Right lobe of liver (tissue), 6 donors: ENCODE data around the gene SHC3. TPM values are rescaled to one million over a fixed set of nuclear protein-coding genes. Genes with fewer than 3 reads are reported as not detected.

Experiments used
- ATAC-seq, 4 donors: fragments of 200-7000 bp; cut with Tn5 transposase; one replicate each; pipeline ENCODE4 v1.9.1; 2020; ENCODE audit warnings: mild to moderate bottlenecking in 4 of 4, moderate library complexity in 4 of 4
- DNase-seq, 3 donors: peaks; one replicate each; pipeline ENCODE4 v3.0.0-alpha.2; 2020
- H3K27ac ChIP-seq, 3 donors: fragments of 200-600 bp; one replicate each; pipeline ENCODE4 v1.8.0; 2022
- H3K27me3 ChIP-seq, 2 donors: fragments of 200-600 bp; one replicate each; pipeline ENCODE4 v1.8.0; 2022
- H3K36me3 ChIP-seq, 4 donors: fragments of 200-600 bp; sonication (generic) in 1 of 4; one replicate each; pipeline versions ENCODE4 v1.5.1 to v1.8.0; 2017 to 2022; ENCODE audit warnings: control low read depth in 1 of 4
- H3K4me1 ChIP-seq, 4 donors: fragments of 200-600 bp; sonication (generic) in 1 of 4; one replicate each; pipeline versions ENCODE4 v1.5.1 to v1.8.0; 2017 to 2022; ENCODE audit warnings: control low read depth in 1 of 4
- H3K4me3 ChIP-seq, 3 donors: fragments of 200-600 bp; one replicate each; pipeline ENCODE4 v1.8.0; 2022
- H3K9me3 ChIP-seq, 4 donors: fragments of 200-600 bp; sonication (generic) in 1 of 4; one replicate each; pipeline versions ENCODE4 v1.5.1 to v1.8.0; 2017 to 2022; ENCODE audit warnings: control low read depth in 1 of 4
- CTCF ChIP-seq, 4 donors: fragments of 200-600 bp in 3 of 4; fragments of 450-650 bp in 1 of 4; IDR thresholded peaks; one replicate each; pipeline versions ENCODE4 v1.5.1 to v1.8.0; 2016 to 2022; ENCODE audit warnings: antibody characterized with exemption in 4 of 4, mild to moderate bottlenecking in 2 of 4
- POLR2A ChIP-seq: fragments of 450-650 bp; IDR thresholded peaks from one replicate; pipeline ENCODE4 v1.6.1; 2017; ENCODE audit warnings: antibody characterized with exemption, mild to moderate bottlenecking
- WGBS: methylation state at CpG from one replicate; pipeline ENCODE4 v1.1.6; 2018; ENCODE audit warnings: low coverage, low lambda C conversion rate; ENCODE audit not compliant: insufficient coverage; ENCODE audit errors: missing lambda C conversion rate; 5-methylcytosine and 5-hydroxymethylcytosine counted together
- intact Hi-C, 2 donors: fragments of 100-400 bp; cut with DNase I; formaldehyde crosslinking; loops; one replicate each; pipeline versions ENCODE4 v1.11.2 to v1.14.1; 2022
- total RNA-seq, 6 experiments: library from RNA; depleted of rRNA in 2 of 6; stranded (reverse); fragments of >200 nt in 2 of 6; fragmentation: NEBNext Ultra II Directional in 3 of 6; extraction: Animal tissue kit (Norgen Biotek cat#: 25700) in 3 of 6; gene quantifications; one replicate each; pipeline versions ENCODE4 v1.1.0 to v1.2.4, GENCODE V29; 2016 to 2023
- donor health status: DM: no; HTN: yes; CAD: no.
- donor health status: DM: no; HTN: no; CAD: no.
- donor health status: DM: no; HTN: no; CAD: no.
- donor health status: DM: no; HTN: yes; CAD: no.
- donor health status: DM: no; HTN: yes; CAD: no.

The SHC3 gene
- total RNA-seq, 6 experiments from 2014 or later: 0.05 to 0.35 (median 0.17) TPM

- Histone ChIP-seq H3K36me3 (no peaks in the 10 kb centered on the region), H3K9me3 (no peaks in the 10 kb centered on the region), H3K27me3 (no peaks in the 10 kb centered on the region), H3K4me3 (no peak overlapping the region), H3K27ac (no peak overlapping the region), H3K4me1 (no peaks in the 10 kb centered on the region)
- WGBS: 51% methylated on average over 2 of the region's 13 CpGs
- intact Hi-C loops: no loop called here
- no peak for ATAC-seq
- DNase-seq: no peak
- no peak for TF ChIP-seq POLR2A
- TF ChIP-seq CTCF (IDR thresholded peaks at IDR 0.05): no peak
Observed at GRCh38 chr9:89012294-89013042, 166.2 kb downstream of the SHC3 start.

- H3K27me3 ChIP-seq: no peaks in the 10 kb centered on the region
- no peak for ATAC-seq
- no peak for DNase-seq
- no peaks in the 10 kb centered on the region for H3K4me1 ChIP-seq
- no peaks in the 10 kb centered on the region for H3K36me3 ChIP-seq
- no peak overlapping the region for H3K4me3 ChIP-seq
- no peak overlapping the region for H3K27ac ChIP-seq
- intact Hi-C loops: no loop called here
- TF ChIP-seq POLR2A (no peak), CTCF (IDR thresholded peaks at IDR 0.05) (no peak)
- WGBS: 60% methylated on average over 1 of the region's 2 CpGs
- no peaks in the 10 kb centered on the region for H3K9me3 ChIP-seq
Observed at GRCh38 chr9:89011683-89012082, 166.9 kb downstream of the SHC3 start.

GRCh38 chr9:89010526-89011111 is 168.0 kb downstream of the SHC3 start:
- no peaks in the 10 kb centered on the region for H3K9me3 ChIP-seq
- no peaks in the 10 kb centered on the region for H3K4me1 ChIP-seq
- ATAC-seq: no peak

GRCh38 chr9:89010056-89010455 is 168.6 kb downstream of the SHC3 start:
- WGBS: 80% methylated on average over 8 of the region's 10 CpGs
- H3K4me3 ChIP-seq: no peak overlapping the region

More at GRCh38 chr9:89010526-89011111, 168.0 kb downstream of the SHC3 start:
- intact Hi-C loops: no loop called here
- H3K27ac ChIP-seq: no peak overlapping the region
- TF ChIP-seq POLR2A (no peak), CTCF (IDR thresholded peaks at IDR 0.05) (no peak)
- H3K4me3 ChIP-seq: no peak overlapping the region
- no CpG with 5 or more reads among the region's 6 CpGs for WGBS
- H3K27me3 ChIP-seq: no peaks in the 10 kb centered on the region
- H3K36me3 ChIP-seq: no peaks in the 10 kb centered on the region
- no peak for DNase-seq

More at GRCh38 chr9:89010056-89010455, 168.6 kb downstream of the SHC3 start:
- Histone ChIP-seq H3K27me3 (no peaks in the 10 kb centered on the region), H3K36me3 (no peaks in the 10 kb centered on the region), H3K27ac (no peak overlapping the region), H3K9me3 (no peaks in the 10 kb centered on the region), H3K4me1 (no peaks in the 10 kb centered on the region)
- TF ChIP-seq POLR2A: no peak
- TF ChIP-seq CTCF (IDR thresholded peaks at IDR 0.05): no peak
- DNase-seq (no peak), ATAC-seq (no peak)
- intact Hi-C loops: no loop called here
